ENCODE results near the gene SLC5A1.

DNA sequence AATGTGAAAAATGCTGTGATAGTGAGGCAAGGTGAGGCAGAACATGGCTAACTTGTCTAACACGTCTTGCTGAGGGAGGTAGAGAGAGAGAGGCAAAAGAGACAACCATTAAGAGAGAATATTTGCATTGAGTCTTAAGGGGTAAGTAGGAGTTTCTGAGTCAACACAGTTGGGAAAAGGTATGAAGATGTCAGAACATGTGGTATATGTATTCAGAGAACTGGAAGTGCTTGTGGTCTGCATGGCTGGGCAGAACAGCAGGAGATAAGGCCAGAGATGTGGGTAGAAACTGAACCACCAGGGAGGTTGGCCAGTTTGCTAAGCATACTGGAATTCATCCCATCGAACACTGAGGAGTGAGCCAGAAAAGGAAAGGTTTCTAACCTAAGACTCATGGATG lies 25.0 kb upstream of the SLC5A1 start:
- TF ChIP-seq, protein P1, sequence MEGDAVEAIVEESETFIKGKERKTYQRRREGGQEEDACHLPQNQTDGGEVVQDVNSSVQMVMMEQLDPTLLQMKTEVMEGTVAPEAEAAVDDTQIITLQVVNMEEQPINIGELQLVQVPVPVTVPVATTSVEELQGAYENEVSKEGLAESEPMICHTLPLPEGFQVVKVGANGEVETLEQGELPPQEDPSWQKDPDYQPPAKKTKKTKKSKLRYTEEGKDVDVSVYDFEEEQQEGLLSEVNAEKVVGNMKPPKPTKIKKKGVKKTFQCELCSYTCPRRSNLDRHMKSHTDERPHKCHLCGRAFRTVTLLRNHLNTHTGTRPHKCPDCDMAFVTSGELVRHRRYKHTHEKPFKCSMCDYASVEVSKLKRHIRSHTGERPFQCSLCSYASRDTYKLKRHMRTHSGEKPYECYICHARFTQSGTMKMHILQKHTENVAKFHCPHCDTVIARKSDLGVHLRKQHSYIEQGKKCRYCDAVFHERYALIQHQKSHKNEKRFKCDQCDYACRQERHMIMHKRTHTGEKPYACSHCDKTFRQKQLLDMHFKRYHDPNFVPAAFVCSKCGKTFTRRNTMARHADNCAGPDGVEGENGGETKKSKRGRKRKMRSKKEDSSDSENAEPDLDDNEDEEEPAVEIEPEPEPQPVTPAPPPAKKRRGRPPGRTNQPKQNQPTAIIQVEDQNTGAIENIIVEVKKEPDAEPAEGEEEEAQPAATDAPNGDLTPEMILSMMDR (IDR thresholded peaks at IDR 0.05), result no peak
- no peak for TF ChIP-seq POLR2A (IDR thresholded peaks at IDR 0.05)
